ENCODE data around the gene DNAAF5.

Gene DNAAF5

GRCh38 chr7:726084-726853 is at the start of gene DNAAF5:
TSS of gene DNAAF5 (plus strand) at chr7:726699. CDS start at chr7:726721, 22 bp downstream.
- peak; percentile 95 for DNase-seq (ENCODE audit: low spot score)

- no peak for DNase-seq (ENCODE audit: low spot score)
These were observed 49.5 kb upstream of the DNAAF5 start for GRCh38 chr7:676972-677385.

- no peak for DNase-seq (ENCODE audit: low spot score)
These were observed 45.9 kb upstream of the DNAAF5 start for GRCh38 chr7:680411-681127.

GRCh38 chr7:681551-682307 is 44.8 kb upstream of the DNAAF5 start:
- no peak for DNase-seq (ENCODE audit: low spot score)

- no peak for DNase-seq (ENCODE audit: low spot score)
These were observed 43.7 kb upstream of the DNAAF5 start for GRCh38 chr7:682810-683209.

GRCh38 chr7:683526-684205 is 42.8 kb upstream of the DNAAF5 start:
- DNase-seq (ENCODE audit: low spot score): no peak

GRCh38 chr7:684416-684815 is 42.1 kb upstream of the DNAAF5 start:
- DNase-seq (ENCODE audit: low spot score): no peak

GRCh38 chr7:685540-685939 is 41.0 kb upstream of the DNAAF5 start:
- DNase-seq (ENCODE audit: low spot score): no peak

GRCh38 chr7:690478-691360 is 35.8 kb upstream of the DNAAF5 start:
- DNase-seq (ENCODE audit: low spot score): no peak

GRCh38 chr7:691361-692045 is 35.0 kb upstream of the DNAAF5 start:
- DNase-seq (ENCODE audit: low spot score): no peak

- DNase-seq (ENCODE audit: low spot score): no peak
These were observed 33.2 kb upstream of the DNAAF5 start for GRCh38 chr7:693280-693679.

GRCh38 chr7:696426-696811 is 30.1 kb upstream of the DNAAF5 start:
- no peak for DNase-seq (ENCODE audit: low spot score)

- no peak for DNase-seq (ENCODE audit: low spot score)
These were observed 29.5 kb upstream of the DNAAF5 start for GRCh38 chr7:696812-697551.

- DNase-seq (ENCODE audit: low spot score): no peak
These were observed 27.7 kb upstream of the DNAAF5 start for GRCh38 chr7:698515-699475.

GRCh38 chr7:699476-700170 is 26.9 kb upstream of the DNAAF5 start:
- DNase-seq (ENCODE audit: low spot score): no peak

- DNase-seq (ENCODE audit: low spot score): no peak
These were observed 25.3 kb upstream of the DNAAF5 start for GRCh38 chr7:701086-701671.

- DNase-seq (ENCODE audit: low spot score): no peak
These were observed 23.4 kb upstream of the DNAAF5 start for GRCh38 chr7:703049-703448.

- DNase-seq (ENCODE audit: low spot score): no peak
These were observed 19.8 kb upstream of the DNAAF5 start for GRCh38 chr7:706721-707120.
